CD4-positive, alpha-beta T cell treated with Interleukin-17A for 1 hour (primary cell): Measurements from ENCODE around the gene ITIH6.
"Not testable (repeated sequence)": the region's sequence is repeated elsewhere in the genome, so short reads cannot be mapped to it uniquely, and the experiment has no call there.

Experiments
- DNase-seq: peaks from one replicate; pipeline ENCODE4 v3.0.0-alpha.2; 2020

The ITIH6 gene, protein sequence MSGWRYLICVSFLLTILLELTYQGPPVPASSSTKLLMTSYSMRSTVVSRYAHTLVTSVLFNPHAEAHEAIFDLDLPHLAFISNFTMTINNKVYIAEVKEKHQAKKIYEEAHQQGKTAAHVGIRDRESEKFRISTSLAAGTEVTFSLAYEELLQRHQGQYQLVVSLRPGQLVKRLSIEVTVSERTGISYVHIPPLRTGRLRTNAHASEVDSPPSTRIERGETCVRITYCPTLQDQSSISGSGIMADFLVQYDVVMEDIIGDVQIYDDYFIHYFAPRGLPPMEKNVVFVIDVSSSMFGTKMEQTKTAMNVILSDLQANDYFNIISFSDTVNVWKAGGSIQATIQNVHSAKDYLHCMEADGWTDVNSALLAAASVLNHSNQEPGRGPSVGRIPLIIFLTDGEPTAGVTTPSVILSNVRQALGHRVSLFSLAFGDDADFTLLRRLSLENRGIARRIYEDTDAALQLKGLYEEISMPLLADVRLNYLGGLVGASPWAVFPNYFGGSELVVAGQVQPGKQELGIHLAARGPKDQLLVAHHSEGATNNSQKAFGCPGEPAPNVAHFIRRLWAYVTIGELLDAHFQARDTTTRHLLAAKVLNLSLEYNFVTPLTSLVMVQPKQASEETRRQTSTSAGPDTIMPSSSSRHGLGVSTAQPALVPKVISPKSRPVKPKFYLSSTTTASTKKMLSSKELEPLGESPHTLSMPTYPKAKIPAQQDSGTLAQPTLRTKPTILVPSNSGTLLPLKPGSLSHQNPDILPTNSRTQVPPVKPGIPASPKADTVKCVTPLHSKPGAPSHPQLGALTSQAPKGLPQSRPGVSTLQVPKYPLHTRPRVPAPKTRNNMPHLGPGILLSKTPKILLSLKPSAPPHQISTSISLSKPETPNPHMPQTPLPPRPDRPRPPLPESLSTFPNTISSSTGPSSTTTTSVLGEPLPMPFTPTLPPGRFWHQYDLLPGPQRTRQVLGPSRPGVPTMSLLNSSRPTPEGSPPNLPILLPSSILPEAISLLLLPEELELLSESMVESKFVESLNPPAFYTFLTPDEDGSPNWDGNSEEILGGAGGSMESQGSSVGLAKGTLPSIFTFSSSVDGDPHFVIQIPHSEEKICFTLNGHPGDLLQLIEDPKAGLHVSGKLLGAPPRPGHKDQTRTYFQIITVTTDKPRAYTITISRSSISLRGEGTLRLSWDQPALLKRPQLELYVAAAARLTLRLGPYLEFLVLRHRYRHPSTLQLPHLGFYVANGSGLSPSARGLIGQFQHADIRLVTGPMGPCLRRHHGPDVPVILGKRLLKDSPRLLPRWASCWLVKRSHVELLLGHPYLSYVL

DNA sequence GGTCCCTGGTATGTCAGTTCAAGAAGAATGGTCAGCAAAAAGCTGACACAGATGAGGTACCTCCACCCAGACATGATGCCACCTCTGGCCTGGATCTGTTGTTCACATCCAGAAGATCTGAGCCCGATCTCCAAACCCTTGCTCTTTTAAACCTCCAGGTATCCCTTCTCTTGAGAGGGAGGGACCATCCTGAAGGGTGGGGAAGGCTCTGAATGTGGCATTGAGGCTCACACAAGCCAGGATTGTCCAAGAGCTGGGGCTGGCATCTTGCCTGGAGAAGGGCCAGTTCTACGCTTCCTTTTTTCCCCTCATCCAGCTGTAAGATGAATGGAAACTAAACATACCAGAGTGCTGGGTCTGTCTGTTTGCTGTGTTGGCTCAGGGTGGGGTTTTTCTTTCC lies at the start of gene ITIH6:
ITIH6 (minus strand) TSS at position 119 of the 400 bp plus-strand sequence; CDS start at position 74, 45 bp downstream.
- no peak for DNase-seq

DNA sequence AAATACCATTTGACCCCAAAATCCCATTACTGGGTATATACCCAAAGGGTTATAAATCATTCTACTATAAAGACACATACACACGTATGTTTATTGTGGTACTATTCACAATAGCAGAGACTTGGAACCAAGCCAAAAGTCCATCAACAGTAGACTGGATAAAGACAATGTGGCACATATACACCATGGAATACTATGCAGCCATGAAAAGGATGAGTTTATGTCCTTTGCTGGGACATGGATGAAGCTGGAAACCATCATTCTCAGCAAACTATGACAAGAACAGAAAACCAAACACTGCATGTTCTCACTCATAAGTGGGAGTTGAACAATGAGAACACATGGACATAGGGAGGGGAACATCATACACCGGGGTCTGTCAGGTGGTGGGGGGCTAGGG lies 49.6 kb upstream of the ITIH6 start:
- DNase-seq: not testable (repeated sequence)

DNA sequence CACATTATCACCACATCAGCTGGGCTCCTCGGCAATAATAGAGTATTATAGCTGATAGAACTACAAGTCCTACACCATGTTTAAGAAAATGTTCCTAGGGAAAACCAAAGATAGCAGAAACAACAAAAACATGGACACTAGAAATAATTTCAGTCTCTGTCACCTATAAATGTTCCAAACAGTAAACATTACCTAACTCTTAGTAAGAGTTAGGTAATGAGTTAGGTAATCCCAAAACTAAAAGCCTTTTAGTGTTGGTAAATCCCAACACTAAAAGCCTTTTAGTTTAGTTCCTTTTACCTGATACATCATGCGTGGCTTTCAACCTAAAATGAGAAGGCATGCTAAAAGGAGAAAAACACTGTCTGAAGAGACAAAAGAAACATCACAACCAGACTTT lies 45.0 kb upstream of the ITIH6 start:
- DNase-seq: no peak

DNA sequence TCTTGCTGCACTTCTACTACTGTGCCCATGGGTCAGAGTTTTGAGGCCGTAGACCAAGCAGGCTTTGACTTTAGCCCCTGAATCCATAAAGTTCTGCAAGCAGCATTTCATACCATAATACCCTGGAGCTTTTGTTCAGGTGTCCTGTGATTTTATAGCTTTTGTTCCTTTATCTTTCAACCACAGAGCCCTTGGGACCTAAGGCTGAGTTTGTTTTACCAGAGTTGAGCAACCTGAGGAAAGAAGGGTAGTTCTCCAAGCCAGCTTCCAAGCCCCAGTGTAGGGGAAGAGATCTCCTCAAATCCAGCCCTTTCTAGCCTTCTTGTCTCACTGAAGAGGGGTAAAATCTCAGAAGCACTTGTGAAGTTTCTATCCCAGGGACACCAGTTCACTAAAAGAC lies 44.6 kb upstream of the ITIH6 start:
- DNase-seq: no peak

DNA sequence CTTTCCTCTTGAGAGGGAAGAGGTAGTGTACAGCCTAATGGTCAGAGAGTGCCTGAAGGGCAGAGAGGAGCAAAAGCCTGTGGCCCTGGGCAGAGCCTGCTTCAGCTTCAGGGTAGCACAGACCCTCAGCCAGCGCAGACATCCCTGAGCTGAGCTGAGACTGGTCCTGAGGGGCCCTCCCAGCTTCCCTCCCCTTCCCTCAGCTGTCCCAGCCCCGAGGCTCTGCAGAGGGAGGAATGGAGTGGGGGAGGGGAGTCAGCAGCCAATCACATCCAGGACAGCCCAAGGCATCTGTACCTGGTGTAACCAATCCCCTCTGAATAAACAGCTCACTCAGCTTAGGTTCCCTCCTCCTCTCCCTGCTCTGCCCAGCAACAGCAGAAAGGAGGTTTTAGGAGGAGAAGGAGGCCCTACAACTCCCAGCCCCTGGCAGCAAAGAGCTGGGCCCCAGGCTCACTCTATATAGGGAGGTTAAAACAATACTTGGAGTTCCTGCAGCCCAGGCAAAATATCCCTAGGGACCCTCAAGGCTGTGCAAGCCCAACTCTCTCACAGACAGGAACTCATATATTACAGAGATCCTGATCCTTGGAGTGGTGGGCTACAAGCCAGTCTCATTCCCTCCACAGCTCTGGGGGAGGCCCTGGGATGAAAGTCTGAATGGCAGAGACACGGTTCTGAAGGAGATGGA lies 43.3 kb upstream of the ITIH6 start:
- DNase-seq: not testable (repeated sequence)

DNA sequence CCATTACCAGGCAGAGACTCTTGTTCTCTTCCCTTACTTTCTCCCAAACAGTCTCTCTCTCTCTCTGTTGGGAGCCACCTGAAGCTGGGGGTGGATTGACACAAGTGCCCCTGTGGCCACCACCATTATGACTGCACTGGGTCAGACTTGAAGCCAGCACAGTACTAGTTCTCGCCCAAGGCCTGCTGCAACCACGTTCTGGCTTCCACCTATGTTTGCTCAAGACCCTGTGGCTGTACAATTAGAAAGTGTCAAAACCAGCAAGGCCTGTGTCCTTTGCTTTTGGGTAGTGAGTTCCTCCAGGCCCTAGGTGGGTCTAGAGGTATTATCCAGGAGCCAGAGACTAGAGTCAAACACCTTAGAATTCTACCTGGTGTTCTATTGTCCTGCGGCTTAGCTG lies 40.5 kb upstream of the ITIH6 start:
- no peak for DNase-seq

DNA sequence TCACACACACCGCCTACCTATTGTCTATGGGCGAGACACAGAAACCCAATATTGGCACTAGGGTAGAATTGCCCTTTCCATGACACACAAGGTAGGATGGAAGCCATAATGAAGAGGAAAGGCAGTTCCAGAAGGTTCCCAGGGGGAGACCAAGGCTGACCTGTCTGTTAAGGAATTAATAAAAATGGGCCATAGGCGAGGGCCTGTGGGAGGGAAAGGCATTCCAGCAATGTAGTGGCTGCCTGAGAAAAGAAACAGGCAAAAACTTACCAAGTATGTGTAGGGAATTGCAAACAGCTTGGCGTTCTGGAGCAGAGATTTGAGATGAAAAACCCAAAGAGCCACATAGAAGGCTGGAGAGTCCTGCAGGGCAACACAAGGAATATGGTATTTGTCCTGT lies 28.5 kb upstream of the ITIH6 start:
- DNase-seq: no peak

DNA sequence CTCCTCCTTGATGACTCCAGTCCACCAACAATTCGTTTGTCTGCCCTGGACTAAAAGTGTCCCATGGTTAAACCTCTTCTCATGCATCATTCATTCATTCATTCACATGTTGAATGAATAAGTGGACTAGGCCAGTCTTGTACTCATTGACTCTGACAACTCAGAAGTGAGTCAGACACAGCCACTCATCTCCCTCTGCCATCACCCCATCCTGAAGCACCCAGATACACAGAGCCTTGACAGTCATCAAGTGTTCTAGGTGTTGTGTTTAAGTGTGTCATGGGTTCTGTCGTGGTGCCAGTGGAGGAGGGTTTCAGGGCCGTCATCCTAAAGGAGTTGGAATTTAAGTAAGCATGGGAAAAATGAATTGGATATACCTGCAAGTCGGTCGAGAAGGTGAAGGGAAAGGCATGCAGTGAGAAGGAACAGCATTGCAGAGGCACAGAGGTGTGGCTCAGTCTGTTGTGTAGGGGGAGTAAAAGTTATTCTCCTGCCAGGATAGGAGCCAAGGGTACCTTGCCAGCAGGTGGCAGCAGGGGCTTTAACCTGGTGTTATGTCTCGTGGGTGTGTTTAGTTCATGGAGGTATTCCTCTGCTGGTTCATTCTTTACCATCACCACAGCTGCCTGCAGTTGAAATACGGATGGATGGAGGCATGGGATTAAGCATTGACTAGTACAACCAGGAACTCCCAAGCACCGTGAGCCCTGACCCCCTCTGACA lies 27.8 kb upstream of the ITIH6 start:
- DNase-seq: peak; percentile 44

DNA sequence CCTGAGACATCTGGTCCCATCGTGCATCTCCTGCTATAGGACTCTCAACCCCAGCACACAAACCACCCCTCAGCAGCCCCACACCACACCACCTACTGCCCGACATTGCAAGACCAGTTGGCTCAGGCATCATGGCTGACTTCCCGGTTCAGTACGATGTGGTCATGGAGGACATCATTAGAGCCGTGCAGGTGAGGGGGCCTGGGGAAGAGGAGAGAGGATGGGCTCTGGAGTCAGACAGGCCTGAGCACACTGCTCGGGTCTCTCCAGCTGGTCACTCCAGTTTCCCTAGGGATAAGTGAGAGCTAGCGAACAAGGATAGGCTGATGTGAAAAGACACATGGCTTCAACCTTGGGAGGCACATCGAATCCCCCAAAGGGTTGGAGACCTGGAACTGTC lies 26.7 kb upstream of the ITIH6 start:
- DNase-seq: no peak

DNA sequence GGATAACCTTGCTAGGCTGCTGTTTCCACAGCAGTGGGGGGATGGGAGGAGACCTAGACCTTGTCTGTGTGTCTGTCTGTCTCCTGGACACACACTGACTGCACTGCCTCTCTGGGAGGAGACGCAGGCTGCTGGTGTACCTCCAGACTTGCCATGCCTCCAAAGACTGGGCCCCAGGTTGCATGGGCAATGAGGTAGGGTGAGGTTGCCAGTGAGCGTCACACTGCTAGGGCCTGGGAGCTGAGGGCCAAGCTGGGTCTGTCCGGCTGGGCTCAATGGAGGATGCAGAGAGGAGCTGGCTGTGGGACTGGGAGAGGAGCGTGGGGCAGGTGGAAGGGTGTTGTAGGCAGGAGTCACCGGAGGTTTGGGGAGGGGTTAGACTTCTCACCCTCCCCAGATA lies 26.1 kb upstream of the ITIH6 start:
- no peak for DNase-seq

DNA sequence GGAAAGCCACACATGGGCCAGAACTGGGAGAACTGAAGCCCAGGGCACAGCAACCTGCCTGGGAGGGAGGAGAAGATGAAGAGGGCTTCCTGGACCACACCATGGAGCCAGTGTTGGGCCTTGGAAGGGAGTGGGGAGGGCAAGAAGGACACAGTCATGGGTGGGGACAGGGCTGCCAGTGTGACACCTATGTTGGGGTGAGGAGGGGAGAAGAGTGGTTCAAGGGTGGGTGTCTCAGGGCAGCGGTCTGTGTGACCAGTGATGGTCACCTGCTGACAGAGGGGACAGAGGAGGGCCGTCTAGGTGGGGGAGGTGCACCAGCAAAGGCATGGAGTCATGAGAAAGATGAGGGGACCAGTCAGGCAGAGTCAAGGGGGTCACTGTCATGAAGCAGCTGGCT lies 23.3 kb upstream of the ITIH6 start:
- no peak for DNase-seq

DNA sequence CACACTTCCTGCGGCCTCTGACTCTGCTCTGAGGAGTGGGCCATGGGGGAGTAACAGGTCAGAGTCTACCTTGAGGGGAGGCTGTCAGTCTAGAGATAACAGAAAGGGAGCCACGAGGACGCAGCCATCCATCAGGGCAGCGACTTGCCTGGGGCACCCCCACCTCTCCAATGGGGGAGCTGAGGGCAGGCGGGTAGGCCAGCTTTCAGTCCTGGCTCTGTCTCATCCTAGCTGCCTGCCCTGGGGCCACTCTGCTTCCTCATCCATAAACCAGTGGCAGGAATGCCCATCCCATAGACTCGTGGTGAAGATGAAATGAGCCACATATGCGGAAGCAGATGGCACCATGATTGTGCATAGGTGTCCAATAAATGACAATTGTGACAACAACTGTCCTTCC lies 22.7 kb upstream of the ITIH6 start:
- no peak for DNase-seq

DNA sequence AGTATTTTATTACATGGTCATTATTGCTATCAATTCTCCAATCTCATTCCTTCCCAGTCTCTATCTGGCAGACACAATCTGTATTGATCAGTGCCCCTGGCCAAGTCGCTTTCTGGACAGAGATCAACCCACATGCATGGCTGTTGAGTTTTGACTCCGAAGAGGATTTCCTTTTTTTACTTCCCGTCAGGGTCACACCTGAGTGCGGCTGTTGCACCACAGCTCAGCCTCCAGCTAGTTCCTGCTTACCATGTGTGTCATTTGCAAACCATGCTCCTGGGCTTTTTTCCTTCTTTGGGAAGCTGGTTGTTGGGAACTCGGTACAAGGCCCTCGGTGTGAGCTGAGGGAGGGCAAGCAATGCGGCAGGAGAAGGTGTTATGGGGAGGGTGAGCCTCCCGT lies 21.1 kb upstream of the ITIH6 start:
- no peak for DNase-seq

DNA sequence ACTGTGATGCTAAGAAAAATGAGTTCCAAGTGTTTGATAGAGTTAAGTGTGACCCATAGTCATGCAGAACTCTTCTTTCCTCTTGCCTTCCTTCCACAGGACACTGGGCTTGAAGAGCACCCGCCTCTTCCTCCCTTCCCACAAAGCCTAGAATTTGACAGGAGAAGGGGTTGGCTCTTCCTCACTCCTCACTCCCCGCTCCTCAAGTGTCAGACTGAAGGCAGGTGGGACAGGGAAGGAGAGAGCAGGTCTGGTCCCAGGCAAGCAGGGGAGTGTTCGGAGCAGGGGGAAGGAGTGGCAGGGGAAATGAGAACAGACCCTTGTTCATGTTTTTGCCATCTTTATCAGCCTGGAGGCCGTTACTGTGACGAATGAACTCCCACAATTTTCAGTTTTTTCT lies 20.2 kb upstream of the ITIH6 start:
- DNase-seq: no peak

DNA sequence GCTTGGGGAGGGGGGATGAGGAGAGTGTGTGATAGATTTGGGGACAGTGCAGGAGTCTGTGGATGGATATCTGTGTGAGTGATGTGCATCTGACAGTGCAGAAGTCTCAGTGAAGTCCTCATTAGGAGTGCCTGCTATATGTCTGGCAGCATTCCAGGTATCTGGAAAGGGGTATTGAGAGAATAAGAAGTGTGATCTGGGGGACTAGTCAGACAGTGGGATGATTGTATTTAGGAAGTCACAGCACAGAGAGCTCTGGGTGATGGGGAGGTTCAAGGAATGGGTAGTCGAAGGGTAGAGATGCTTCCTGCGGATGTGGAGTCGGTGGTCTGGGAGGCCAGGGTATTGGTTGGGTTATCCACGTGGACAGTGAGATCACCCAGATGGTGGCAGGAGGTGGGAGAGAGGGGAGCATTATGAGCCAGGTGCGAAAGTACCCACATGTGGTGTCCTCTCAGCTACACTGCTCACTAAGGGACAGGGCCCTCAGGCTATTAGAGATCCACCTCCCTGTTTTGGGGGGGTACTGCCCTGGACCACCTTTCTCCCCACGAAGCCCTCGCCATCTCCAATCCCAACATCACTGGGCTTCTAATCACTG lies 19.3 kb upstream of the ITIH6 start:
- no peak for DNase-seq

DNA sequence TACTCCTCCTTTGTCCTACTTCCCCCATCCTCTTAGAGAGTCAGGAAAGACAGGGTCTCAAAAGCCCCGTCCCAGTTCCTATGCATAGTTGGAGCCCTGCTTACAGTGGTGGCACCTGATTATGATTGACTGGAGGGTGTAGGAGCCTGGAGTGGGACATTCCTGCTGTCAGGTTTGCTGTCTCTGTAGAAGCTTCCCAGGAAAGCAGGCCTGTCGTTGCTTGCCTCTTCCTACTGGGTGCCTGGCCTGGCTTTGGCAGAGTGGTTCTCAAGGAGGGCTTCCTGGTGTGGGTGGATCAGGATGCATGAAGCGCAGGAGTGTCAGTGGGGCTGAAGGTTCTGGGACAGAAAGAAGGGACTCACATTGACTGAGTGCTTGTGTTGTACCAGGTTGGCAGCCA lies 14.3 kb upstream of the ITIH6 start:
- no peak for DNase-seq

DNA sequence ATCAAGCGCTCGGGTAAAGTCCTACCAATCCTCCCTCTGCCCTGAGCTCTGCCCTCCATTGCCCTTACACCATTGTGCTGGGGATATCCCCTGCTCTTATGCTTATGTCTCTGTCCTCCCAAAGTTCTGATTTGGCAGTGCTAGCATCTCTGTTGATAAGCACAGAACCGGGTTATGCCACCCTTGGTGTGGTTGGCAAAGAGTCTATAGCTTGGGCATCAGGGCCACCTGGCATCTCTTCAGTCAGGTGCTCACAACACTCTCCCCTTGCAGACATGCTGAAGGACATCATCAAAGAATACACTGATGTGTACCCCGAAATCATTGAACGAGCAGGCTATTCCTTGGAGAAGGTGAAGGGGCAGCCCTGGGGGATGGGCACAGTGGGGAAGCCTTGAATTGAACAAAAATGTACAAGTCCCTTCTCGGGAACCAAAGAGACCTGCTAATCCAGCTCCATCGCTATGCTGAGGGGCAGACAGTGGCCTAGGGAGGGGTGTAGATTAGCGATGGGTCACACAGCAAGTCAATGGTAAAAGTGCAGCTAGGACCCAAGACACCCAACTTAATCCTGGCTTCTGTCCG lies 13.3 kb upstream of the ITIH6 start:
- no peak for DNase-seq

DNA sequence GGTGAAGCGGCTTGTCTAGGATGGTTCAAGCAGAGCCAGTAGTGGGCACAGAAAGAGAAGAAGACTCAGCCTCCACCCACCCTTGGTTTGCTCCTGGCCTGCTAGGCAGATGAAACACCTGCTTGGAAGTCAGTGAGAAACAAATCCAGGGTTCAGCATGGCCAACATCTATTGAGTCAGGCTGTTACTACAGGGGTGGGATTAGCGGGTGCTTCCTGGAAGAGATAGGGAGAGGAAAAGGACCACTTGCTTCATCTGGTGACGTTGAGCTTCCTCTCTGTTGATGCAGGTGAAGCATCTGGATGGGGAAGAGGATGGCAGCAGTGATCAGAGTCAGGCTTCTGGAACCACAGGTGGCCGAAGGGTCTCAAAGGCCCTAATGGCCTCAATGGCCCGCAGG lies 12.5 kb upstream of the ITIH6 start:
- DNase-seq: no peak

DNA sequence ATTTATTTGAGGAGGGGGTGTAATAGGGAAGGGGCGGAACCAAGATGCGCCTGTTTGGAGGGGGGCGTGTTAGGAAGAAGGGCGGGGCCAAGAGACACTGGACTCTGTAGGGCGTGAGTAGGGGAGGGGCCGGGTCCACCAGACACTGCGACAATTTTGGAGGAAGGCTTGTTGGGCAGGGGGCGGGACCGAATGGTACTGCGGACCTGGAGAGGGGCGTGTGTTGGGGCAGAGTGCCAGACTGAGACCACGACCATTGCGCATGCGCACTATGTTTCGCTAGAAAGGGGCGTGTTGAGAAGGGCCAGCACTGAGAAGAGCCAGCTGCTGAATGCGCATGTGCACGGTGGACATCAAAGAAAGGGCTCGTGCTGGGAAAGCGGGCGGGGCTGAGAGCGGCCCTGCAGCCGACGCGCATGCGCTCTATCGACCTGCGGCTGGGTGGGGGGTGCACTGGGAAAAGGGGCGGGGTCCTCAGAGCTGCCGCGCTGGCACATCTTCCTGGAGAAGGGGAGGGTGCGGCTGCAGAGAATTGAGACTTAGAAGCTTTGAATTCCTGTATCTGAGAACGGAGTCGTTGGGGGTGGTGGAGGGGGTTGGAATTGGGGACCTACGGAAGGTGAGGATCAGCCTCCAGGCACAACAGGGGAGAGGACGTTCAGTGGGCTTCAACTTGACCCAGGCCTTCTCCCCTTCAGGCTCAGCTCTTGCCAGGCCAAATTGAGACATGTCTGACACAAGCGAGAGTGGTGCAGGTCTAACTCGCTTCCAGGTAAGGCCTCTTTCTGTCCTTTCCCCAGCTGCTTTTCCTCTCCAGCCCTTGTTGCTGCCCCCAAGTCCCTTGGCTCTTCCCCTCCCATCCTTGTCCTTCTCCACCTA lies 10.8 kb upstream of the ITIH6 start:
- DNase-seq: peak; percentile 95

DNA sequence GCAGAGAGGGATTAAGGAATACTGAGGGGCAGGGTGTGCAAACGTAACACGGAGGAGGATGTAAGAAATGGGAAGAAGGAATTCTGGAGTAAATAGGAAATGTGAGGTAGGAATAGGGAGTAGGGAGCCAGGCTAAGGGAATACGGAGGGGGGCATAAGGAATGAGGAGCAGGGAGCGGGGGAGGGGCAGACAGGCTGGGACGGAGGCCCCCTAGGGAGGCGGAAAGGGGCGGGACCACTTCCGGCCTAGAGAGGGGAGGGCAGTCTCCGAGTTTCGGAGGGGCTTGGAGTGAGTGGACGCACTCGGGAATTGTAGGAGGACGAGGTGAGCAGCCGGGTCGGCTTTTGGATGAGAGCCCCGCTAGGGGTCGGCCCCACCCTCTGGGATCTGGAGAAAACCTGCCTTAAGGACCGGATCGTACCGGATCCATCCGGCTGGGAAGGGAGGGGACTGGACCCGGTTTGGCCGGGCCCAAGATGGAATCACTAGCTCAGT lies 10.1 kb upstream of the ITIH6 start:
- peak; percentile 50 for DNase-seq
